Body of pancreas (tissue), 4 donors: ENCODE data around the gene SNX20.

Experiments used
- POLR2A ChIP-seq, 3 donors: fragments of 450-650 bp; IDR thresholded peaks; one replicate each; pipeline ENCODE4 v1.6.1; 2016; ENCODE audit warnings: antibody characterized with exemption in 3 of 3, mild to moderate bottlenecking in 2 of 3
- TF ChIP-seq, protein P1 (sequence below), 7 experiments: fragments of 450-650 bp in 4 of 7; fragments of 200-600 bp in 3 of 7; sonication (generic) in 3 of 7; IDR thresholded peaks; one replicate each; pipeline ENCODE4 v1.5.1; 2016 to 2019; ENCODE audit warnings: antibody characterized with exemption in 7 of 7

DNA sequence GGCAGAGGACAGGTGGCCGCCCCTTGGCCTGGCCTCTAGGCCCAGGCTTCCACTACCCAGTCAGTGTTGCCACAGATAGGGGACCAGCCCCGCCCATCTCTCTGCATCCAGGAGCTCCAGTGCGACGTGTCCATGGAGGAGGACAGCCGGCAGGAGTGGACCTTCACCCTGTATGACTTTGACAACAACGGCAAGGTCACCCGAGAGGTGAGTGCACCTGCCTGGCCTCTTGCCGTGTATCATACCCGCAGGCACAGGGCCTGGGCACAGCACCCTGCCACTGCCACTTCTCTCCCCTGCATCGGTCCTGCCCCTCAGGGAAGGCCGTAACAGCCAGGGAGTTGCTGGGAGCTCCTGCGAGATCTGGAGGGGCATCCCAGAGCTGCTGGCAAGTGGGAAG is 55.7 kb downstream of the SNX20 start:
- TF ChIP-seq, protein P1, sequence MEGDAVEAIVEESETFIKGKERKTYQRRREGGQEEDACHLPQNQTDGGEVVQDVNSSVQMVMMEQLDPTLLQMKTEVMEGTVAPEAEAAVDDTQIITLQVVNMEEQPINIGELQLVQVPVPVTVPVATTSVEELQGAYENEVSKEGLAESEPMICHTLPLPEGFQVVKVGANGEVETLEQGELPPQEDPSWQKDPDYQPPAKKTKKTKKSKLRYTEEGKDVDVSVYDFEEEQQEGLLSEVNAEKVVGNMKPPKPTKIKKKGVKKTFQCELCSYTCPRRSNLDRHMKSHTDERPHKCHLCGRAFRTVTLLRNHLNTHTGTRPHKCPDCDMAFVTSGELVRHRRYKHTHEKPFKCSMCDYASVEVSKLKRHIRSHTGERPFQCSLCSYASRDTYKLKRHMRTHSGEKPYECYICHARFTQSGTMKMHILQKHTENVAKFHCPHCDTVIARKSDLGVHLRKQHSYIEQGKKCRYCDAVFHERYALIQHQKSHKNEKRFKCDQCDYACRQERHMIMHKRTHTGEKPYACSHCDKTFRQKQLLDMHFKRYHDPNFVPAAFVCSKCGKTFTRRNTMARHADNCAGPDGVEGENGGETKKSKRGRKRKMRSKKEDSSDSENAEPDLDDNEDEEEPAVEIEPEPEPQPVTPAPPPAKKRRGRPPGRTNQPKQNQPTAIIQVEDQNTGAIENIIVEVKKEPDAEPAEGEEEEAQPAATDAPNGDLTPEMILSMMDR (IDR thresholded peaks at IDR 0.05), result no peak
- no peak for TF ChIP-seq POLR2A (IDR thresholded peaks at IDR 0.05)
